Large intestine (tissue), 3 donors: ENCODE measurements around the gene BUB1B. TPM values are rescaled to one million over a fixed set of nuclear protein-coding genes. Genes with fewer than 3 reads are reported as not detected.

ENCODE experiments used
- DNase-seq, 2 donors: peaks; one replicate each; pipeline versions ENCODE4 v3.0.0 to v3.0.0-alpha.2; 2013
- H3K27ac ChIP-seq: one replicate; pipeline ENCODE4 v1.5.1; 2013; ENCODE audit warnings: low read length
- H3K27me3 ChIP-seq: 2 replicates; pipeline ENCODE4 v1.6.1; 2013; ENCODE audit warnings: low read length; ENCODE audit not compliant: control insufficient read depth, insufficient read depth
- H3K36me3 ChIP-seq: 2 replicates; pipeline ENCODE4 v1.6.1; 2013; ENCODE audit warnings: low read length; ENCODE audit not compliant: control insufficient read depth, insufficient read depth
- H3K4me1 ChIP-seq: one replicate; pipeline ENCODE4 v1.6.1; 2013; ENCODE audit warnings: low read length; ENCODE audit not compliant: control insufficient read depth, insufficient read depth
- H3K4me3 ChIP-seq: one replicate; pipeline ENCODE4 v1.5.1; 2013; ENCODE audit warnings: low read length
- H3K9me3 ChIP-seq: one replicate; pipeline ENCODE4 v1.6.1; 2013; ENCODE audit warnings: mild to moderate bottlenecking, low read depth, low read length, moderate library complexity; ENCODE audit not compliant: control insufficient read depth
- WGBS: methylation state at CpG from one replicate; pipeline ENCODE4 v1.1.5; 2013; ENCODE audit warnings: low lambda C conversion rate; ENCODE audit not compliant: insufficient coverage; 5-methylcytosine and 5-hydroxymethylcytosine counted together
- polyA plus RNA-seq: library from polyadenylated mRNA; unstranded; fragments of 120-200 nt; gene quantifications from one replicate; pipeline ENCODE4 v1.2.1, GENCODE V29; 2013

Gene BUB1B
- polyA plus RNA-seq, 1 donor: 12.8 TPM

DNA sequence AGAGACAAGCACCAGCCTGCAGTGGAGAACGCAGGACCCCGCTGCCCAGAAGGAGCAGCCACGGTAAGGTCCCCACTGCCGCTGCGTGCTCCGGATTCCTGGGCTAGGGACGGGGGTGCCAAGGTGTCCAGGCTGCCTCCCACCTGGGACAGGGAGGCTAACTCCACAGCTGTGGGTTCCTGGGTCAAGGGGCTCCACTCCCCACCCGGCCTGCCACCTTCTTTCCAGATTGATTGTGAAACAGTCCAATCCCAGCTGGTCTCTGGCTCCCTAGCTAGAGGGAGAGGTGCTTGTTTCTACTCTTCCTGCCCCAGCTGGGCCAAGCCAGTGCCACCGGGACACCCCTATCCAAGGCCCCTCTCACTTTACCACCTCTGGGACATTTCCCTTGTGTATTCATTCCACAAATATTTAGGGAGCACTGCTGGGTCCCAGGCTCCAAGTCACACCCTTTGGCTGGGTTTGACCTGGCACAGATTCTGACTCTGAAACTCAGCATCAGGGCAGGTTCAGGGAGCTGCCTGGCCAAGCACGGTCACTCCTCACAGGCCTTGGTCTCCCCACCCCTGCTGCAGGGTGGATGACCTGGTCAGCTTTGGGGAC lies 79.9 kb downstream of the BUB1B start:
- no peak for DNase-seq

DNA sequence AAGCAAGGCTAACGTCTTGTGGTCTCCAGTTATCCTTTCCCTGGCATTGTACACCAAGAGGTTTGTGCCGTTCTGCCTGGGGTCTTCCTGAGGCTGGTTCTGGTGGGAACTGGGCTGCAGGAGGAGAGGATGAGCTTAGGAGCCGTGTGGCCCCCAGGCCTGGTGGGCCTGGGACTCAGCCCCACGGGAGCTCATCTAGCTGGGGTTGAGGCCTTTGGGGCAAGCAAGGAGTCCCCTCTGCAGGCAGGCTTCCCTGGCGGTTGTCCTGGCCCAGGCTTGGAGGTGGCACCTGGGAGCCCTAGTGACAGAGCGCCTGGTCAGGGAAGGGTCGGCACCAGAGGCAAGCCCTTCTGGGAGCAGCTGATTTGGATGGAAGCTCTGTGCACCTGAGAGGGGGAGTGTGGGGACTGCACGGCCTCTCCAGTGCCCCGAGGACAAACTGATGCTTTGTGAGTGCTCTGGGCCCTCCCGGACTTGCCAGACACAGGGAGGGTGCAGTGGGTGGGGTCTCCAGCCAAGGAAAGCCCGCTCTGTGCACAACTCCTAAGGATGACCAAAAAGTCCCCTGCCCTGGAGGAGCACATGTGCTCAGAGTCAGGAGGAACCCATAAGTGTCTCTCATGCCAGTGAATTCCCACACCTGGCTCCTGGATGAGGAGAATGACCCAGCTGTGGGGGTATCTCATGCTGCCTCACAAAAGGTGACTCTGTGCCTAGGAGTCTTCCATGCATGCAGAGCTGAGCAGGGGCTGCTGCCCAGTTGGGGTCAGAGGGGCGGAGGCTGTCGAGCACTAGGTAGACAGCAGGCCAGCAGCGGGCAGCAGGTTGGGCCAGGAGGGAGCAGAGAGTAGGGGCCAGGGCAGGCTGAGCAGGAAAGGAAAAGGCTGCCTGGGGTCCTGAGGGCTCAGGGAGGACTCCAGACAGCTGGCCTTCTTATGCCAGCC lies 80.7 kb downstream of the BUB1B start:
- WGBS: no CpG with 5 or more reads among the region's 14 CpGs
- no peaks in the 10 kb centered on the region for H3K36me3 ChIP-seq
- no peak overlapping the region for H3K27ac ChIP-seq
- DNase-seq: no peak
- H3K9me3 ChIP-seq: no peaks in the 10 kb centered on the region
- peaks cover 27% of the 10 kb centered on the region for H3K4me1 ChIP-seq
- H3K27me3 ChIP-seq: peaks cover 17% of the 10 kb centered on the region
- H3K4me3 ChIP-seq: no peak overlapping the region

More for the DNA sequence above, 79.9 kb downstream of the BUB1B start:
- no peak overlapping the region for H3K4me3 ChIP-seq
- H3K27ac ChIP-seq: no peak overlapping the region
- H3K9me3 ChIP-seq: no peaks in the 10 kb centered on the region
- no peaks in the 10 kb centered on the region for H3K36me3 ChIP-seq
- WGBS: no CpG with 5 or more reads among the region's 10 CpGs
- peaks cover 17% of the 10 kb centered on the region for H3K27me3 ChIP-seq
- H3K4me1 ChIP-seq: peaks cover 20% of the 10 kb centered on the region

DNA sequence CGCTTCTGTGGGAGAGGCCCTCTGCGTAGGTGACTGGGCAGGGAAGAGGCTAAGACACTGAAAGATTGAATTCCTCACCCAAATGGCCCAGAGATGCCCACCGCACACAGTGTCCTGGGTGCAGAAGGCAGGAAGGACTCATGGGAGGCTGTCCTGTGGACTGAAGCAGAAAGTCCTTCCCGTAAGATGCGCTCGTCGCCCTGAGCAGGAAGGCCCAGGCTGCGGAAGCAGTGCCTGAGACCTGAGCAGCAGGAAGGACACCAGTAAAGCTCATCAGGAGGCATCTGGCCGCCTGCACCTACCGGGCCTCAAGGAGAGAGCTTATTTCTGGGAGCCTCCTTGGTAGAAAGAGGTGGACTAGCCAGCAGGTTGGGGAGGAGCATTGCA lies 81.3 kb downstream of the BUB1B start:
- H3K36me3 ChIP-seq: no peaks in the 10 kb centered on the region
- WGBS: 80% methylated on average over 1 of the region's 10 CpGs
- no peaks in the 10 kb centered on the region for H3K9me3 ChIP-seq
- peaks cover 17% of the 10 kb centered on the region for H3K27me3 ChIP-seq
- peaks cover 33% of the 10 kb centered on the region for H3K4me1 ChIP-seq
- DNase-seq: no peak
- H3K4me3 ChIP-seq: no peak overlapping the region
- no peak overlapping the region for H3K27ac ChIP-seq

DNA sequence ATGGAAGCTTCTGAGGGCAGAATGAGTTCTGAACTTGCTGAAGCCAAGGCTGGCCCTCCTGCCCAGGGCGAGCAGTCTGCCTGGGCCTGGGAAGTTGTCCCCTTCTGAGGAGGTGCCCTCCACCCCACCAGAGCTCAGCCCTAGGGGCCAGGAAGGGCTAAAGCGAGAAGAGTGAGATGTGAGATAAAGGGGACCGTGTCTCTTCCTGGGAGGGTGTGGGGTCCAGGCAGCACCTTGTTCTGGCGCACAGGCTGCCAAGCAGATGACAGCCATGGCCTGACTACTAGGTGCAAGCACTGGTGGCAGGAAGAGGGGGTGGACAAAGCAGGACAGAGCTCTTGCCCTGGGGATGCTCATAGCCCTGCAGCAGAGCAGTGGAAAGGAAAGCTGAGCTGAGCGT lies 81.7 kb downstream of the BUB1B start:
- Histone ChIP-seq H3K4me1 (peaks cover 33% of the 10 kb centered on the region), H3K4me3 (no peak overlapping the region)
- WGBS: no CpG with 5 or more reads among the region's 5 CpGs

DNA sequence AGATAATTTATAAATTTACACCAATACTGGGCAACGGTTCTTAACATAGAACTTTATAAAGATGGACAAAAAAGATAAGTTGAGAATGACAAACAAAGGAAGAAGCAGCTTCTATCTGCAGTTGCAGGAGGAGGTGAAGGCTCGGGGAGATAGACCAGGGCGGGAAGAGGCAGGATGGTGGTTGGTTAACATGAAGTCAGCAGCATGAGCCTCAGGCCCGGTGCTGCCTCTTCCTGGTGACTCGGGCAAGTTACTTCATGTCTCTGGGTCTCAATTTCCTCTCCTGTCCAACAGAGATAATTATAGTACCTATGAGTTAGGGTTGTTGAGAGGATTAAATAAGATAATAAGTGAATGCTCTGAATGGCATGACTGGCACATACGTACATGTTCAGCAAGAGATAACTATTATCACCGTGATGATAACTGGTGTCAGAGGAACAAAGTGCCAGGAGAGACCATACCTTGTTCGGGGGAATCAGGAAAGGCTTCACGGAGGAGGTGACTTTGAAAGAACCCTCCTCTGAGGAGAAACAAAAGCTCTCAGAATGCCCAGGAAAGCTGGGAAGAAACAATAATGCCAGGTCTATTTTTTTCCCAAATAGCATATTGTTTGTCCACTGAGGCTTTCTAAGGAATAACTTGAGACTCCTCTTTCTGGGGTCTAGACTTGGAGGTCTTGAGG lies 82.4 kb downstream of the BUB1B start:
- WGBS: 66% methylated on average over 4 of the region's 9 CpGs
- no peaks in the 10 kb centered on the region for H3K36me3 ChIP-seq
- peaks cover 33% of the 10 kb centered on the region for H3K4me1 ChIP-seq
- H3K9me3 ChIP-seq: no peaks in the 10 kb centered on the region
- no peak for DNase-seq
- no peak overlapping the region for H3K27ac ChIP-seq
- H3K27me3 ChIP-seq: peaks cover 16% of the 10 kb centered on the region
- H3K4me3 ChIP-seq: no peak overlapping the region

More for the DNA sequence above, 81.7 kb downstream of the BUB1B start:
- Histone ChIP-seq H3K27ac (no peak overlapping the region), H3K9me3 (no peaks in the 10 kb centered on the region), H3K27me3 (peaks cover 17% of the 10 kb centered on the region), H3K36me3 (no peaks in the 10 kb centered on the region)
- DNase-seq: no peak

DNA sequence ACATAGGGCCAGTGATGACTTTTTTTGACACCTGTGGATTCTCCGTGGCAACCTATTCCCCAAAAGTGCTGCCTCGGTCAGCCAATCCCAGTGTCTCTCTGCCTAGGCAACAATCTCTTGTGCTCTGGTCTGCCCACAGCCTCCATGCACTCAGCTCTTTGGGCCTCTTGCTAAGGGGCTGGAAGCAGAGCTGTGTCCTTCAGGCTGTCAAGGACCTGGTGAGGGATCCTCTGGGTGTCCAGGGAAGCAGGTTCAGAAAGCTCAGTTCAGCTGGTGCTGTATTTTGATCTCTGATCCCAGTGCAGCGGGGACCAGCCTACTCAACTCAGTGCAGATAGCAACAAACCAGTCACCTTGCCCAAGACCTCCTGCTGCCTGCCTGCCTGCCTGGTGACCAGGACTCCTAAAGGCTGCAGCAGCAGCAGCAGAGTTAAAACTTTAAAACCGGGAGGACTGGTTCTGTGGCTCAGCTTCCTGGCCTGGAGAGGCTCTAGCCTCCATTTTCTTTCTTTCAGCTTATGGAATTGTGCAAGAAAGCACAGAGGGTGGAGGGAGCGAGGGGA lies 84.2 kb downstream of the BUB1B start:
- Histone ChIP-seq H3K4me3 (no peak overlapping the region), H3K27ac (peak overlapping the region; percentile 58), H3K27me3 (peaks cover under 1% of the 10 kb centered on the region), H3K9me3 (no peaks in the 10 kb centered on the region), H3K36me3 (no peaks in the 10 kb centered on the region), H3K4me1 (peaks cover 24% of the 10 kb centered on the region)
- DNase-seq: peak; percentile 57 to 81
- no CpG with 5 or more reads among the region's 5 CpGs for WGBS

DNA sequence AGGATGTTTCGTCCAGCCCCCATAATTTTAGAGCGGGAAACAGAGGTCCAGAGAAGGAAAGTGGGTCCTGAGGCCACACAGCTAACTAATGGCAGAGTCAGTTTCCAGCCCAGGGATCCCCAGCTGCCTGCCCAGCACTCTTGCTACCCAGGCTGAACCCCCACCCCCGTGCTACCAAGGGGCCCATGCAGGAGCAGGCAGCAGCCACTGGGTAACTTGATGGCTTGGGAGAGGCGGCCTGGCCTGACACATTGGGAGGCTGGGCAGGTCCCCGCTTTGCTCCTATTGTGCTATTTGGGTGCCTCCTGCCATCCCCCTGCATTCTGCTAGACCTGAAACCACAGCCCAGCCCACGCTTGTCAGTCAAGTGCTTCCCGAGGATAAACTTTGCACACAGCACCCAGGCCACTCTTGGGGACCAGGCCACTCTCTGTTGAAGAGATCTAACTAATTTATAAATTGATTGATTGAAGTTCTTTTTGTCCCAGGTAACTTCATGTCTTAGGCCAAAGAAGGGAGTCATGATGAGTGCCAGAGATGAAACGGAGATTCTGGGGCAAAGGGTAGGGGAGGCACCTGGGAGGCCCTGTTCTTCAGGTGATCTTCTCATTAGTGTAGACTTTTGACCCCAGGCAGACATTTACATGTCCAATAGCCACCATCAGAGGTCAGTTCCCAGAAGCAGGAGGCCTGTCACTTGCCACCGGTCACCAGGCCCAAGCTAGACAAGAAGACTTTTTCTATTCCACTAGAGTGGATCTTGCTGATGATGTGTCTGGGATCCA lies 85.0 kb downstream of the BUB1B start:
- H3K4me1 ChIP-seq: peaks cover 25% of the 10 kb centered on the region
- no peaks in the 10 kb centered on the region for H3K27me3 ChIP-seq
- H3K27ac ChIP-seq: peak overlapping the region; percentile 58
- peak; percentile 61 to 77 for DNase-seq
- H3K36me3 ChIP-seq: no peaks in the 10 kb centered on the region
- no peak overlapping the region for H3K4me3 ChIP-seq
- no CpG with 5 or more reads among the region's 9 CpGs for WGBS
- no peaks in the 10 kb centered on the region for H3K9me3 ChIP-seq

DNA sequence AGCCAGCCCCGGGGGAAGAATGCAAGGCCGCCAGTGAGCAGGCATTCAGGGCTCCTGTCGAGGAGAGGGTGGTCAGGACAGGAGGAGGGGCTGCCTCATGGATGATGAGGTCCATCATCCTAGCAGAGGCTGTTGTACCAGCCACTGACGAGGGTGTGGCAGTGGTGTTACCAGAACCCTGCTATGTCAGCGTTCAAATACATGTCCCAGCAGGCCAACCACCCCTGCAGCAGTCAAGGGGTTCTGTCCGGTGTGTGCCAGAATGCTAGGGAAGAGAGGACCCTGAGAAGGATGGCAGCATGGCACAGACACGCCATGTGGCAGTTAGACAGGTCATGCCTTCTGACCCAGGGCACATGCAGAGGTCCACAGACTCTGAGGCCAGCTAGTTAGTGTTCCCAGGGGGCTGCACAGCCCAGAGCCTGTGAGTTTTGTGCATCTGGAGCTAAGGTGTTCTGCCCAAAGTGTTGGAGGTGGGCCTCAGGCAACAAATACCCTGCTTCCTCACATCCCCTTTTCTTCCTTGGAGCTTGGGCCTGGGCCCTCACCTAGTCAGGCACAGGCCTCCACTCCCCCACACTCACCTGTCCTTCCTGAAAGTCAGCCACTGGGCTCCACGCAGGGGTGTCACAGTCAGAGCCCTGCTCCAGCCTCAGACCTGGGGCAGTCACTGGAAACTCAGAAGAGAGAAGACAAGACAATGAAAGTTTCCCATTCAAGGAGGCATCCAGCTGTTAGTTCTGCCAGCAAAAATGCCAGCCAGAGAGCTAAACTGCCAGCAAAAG lies 85.8 kb downstream of the BUB1B start:
- Histone ChIP-seq H3K4me3 (no peak overlapping the region), H3K36me3 (no peaks in the 10 kb centered on the region), H3K4me1 (peaks cover 34% of the 10 kb centered on the region), H3K27ac (peak overlapping the region; percentile 58), H3K27me3 (no peaks in the 10 kb centered on the region), H3K9me3 (no peaks in the 10 kb centered on the region)
- DNase-seq: no peak
- no CpG with 5 or more reads among the region's 8 CpGs for WGBS

DNA sequence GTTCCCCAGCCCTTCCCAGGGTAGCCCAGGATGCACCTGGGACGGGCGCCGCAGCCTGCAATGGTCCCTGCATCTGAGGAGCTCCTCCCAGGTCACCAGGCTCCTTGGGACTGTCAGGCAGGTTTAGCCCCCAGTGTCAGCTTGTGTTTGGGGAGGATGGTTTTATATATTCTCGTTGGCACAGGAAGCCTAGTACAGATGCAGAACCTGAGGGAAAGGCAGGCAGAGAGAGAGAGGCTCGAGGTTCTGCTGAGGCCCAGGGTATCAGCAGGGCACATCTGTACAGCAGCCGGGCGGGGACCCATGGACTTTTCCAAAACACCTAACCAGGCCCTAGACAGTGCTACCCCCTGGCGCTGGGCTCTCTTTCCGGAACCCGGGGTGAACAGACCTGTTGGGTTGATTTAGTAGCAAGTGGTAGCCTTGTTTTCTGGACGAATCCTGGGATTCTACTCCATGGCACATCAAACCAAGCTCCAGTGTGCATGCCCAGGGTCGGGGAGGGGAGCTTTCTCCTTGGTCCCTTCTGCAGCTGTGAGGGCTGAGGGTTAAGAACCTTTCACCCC lies 86.6 kb downstream of the BUB1B start:
- Histone ChIP-seq H3K9me3 (no peaks in the 10 kb centered on the region), H3K4me3 (no peak overlapping the region), H3K27me3 (peaks cover 7% of the 10 kb centered on the region), H3K4me1 (peaks cover 38% of the 10 kb centered on the region), H3K36me3 (no peaks in the 10 kb centered on the region), H3K27ac (no peak overlapping the region)
- no peak for DNase-seq
- WGBS: no CpG with 5 or more reads among the region's 12 CpGs
